A673 (cell line): ENCODE results near the gene CEACAM21. TPM values are rescaled to one million over a fixed set of nuclear protein-coding genes. Genes with fewer than 3 reads are reported as not detected.

Experiments used
- BruUV-seq: library from RNA; stranded (reverse); fragments of 400-500 nt; replicated peaks from 2 replicates; lab custom pipeline; 2021; lab: Mats Ljungman, UMichigan
- CTCF ChIA-PET: fragments of 300-600 bp; sonication (Branson Sonifier 250); formaldehyde crosslinking; loops from one replicate; lab custom pipeline; 2022; ENCODE audit warnings: antibody characterized with exemption; lab: Charles Lee
- POLR2A ChIA-PET: fragments of 300-600 bp; sonication (Branson Sonifier 250); formaldehyde crosslinking; loops from one replicate; lab custom pipeline; 2022; ENCODE audit warnings: antibody characterized with exemption; ENCODE audit not compliant: low non-redundant PET; lab: Charles Lee
- DNase-seq: peaks from one replicate; pipeline ENCODE4 v3.0.0-alpha.2; 2015; ENCODE audit warnings: low spot score
- H3K27ac ChIP-seq: fragments of 200-600 bp; sonication (generic); 2 replicates; pipeline ENCODE4 v1.5.1; 2016; ENCODE audit warnings: mixed run types, low read depth, mild to moderate bottlenecking, mixed read lengths, antibody characterized with exemption, low read length; ENCODE audit not compliant: poor library complexity, severe bottlenecking
- H3K27me3 ChIP-seq: fragments of 200-600 bp; sonication (generic); replicated peaks from 2 replicates; pipeline ENCODE4 v1.6.1; 2017; ENCODE audit warnings: mixed run types, low read depth, mild to moderate bottlenecking, mixed read lengths, antibody characterized with exemption, low read length; ENCODE audit not compliant: insufficient read depth, poor library complexity
- H3K36me3 ChIP-seq: fragments of 200-600 bp; sonication (generic); 2 replicates; pipeline ENCODE4 v1.6.1; 2016; ENCODE audit warnings: mixed run types, mild to moderate bottlenecking, mixed read lengths, antibody characterized with exemption, low read length; ENCODE audit not compliant: insufficient read depth, poor library complexity, severe bottlenecking
- H3K4me1 ChIP-seq: fragments of 200-600 bp; sonication (generic); 2 replicates; pipeline ENCODE4 v1.6.1; 2017; ENCODE audit warnings: mixed run types, mild to moderate bottlenecking, mixed read lengths, antibody characterized with exemption, low read length; ENCODE audit not compliant: insufficient read depth, poor library complexity, severe bottlenecking
- H3K4me3 ChIP-seq: fragments of 200-600 bp; sonication (generic); 2 replicates; pipeline ENCODE4 v1.5.1; 2016; ENCODE audit warnings: low read depth, mixed run types, mild to moderate bottlenecking, mixed read lengths, low read length; ENCODE audit not compliant: poor library complexity, severe bottlenecking
- H3K9me3 ChIP-seq: fragments of 200-600 bp; sonication (generic); 2 replicates; pipeline ENCODE4 v1.6.1; 2016; ENCODE audit warnings: mixed run types, low read depth, mild to moderate bottlenecking, mixed read lengths, antibody characterized with exemption, low read length; ENCODE audit not compliant: poor library complexity, severe bottlenecking
- CTCF ChIP-seq: fragments of 300-800, 200-600 bp; sonication (generic); conservative IDR thresholded peaks from 2 replicates; pipeline ENCODE4 v1.5.1; 2017; ENCODE audit warnings: low read depth, mild to moderate bottlenecking, antibody characterized with exemption, low read length, moderate library complexity, mixed read lengths
- EZH2 ChIP-seq: fragments of 200-600 bp; sonication (generic); IDR thresholded peaks from 2 replicates; pipeline ENCODE4 v1.6.1; 2017; ENCODE audit warnings: borderline replicate concordance, low read depth, mild to moderate bottlenecking, mixed read lengths, antibody characterized with exemption, low read length; ENCODE audit not compliant: poor library complexity, severe bottlenecking
- intact Hi-C: fragments of 100-400 bp; cut with micrococcal nuclease; formaldehyde crosslinking; loops from one replicate; pipeline ENCODE4 v1.10.0; 2022; ENCODE audit not compliant: unreplicated experiment
- total RNA-seq: library from RNA; stranded (reverse); gene quantifications from 2 replicates; pipeline ENCODE4 v1.2.3, GENCODE V29; 2021

CEACAM21 gene
- total RNA-seq, 1 experiment from 2014 or later: 4.3 TPM

- peaks cover 21% of the 10 kb centered on the region for H3K27me3 ChIP-seq
- POLR2A ChIA-PET: no interaction called here
Observed at GRCh38 chr19:41529484-41530183, 46.3 kb upstream of the CEACAM21 start.

GRCh38 chr19:41530184-41530534 lies 45.8 kb upstream of the CEACAM21 start:
- ChIA-PET POLR2A (interaction anchor here (0.7 to 1.4 kb wide), 2 partner anchors 83 to 91 kb away, joined by 4 to 6 read pairs; partner anchors contain the start of gene DMAC2), CTCF (no interaction called here)
- TF ChIP-seq CTCF (no peak), EZH2 (no peak)
- no peak for DNase-seq
- Histone ChIP-seq H3K36me3 (no peaks in the 10 kb centered on the region), H3K4me3 (no peak overlapping the region), H3K9me3 (no peaks in the 10 kb centered on the region), H3K27me3 (peaks cover 16% of the 10 kb centered on the region), H3K4me1 (peaks cover 10% of the 10 kb centered on the region), H3K27ac (no peak overlapping the region)
- intact Hi-C loops: no loop called here
- BruUV-seq: no TSS peak

More at GRCh38 chr19:41529484-41530183, 46.3 kb upstream of the CEACAM21 start:
- TF ChIP-seq EZH2: no peak
- no peak for TF ChIP-seq CTCF
- intact Hi-C loops: no loop called here
- Histone ChIP-seq H3K4me1 (peaks cover 10% of the 10 kb centered on the region), H3K4me3 (no peak overlapping the region), H3K9me3 (no peaks in the 10 kb centered on the region), H3K36me3 (no peaks in the 10 kb centered on the region), H3K27ac (no peak overlapping the region)
- CTCF ChIA-PET: interaction anchor here (0.6 kb wide), 1 partner anchor 365 kb away, joined by 4 read pairs; no protein-coding TSS in a partner anchor
- BruUV-seq: no TSS peak
- DNase-seq: no peak

- peaks cover 9% of the 10 kb centered on the region for H3K27me3 ChIP-seq
- no peaks in the 10 kb centered on the region for H3K36me3 ChIP-seq
- H3K4me3 ChIP-seq: peak overlapping the region; percentile 2
- TF ChIP-seq EZH2: no peak
- no peak for TF ChIP-seq CTCF
- ChIA-PET POLR2A (interaction anchor here (0.7 to 1.4 kb wide), 2 partner anchors 82 to 91 kb away, joined by 4 to 6 read pairs; partner anchors contain the start of gene DMAC2), CTCF (interaction anchor here (2.2 kb wide), 1 partner anchor 33 kb away, joined by 10 read pairs; no protein-coding TSS in a partner anchor)
- peak overlapping the region; percentile 61 for H3K27ac ChIP-seq
- intact Hi-C loops: no loop called here
- H3K4me1 ChIP-seq: peaks cover 10% of the 10 kb centered on the region
- peak; percentile 61 for DNase-seq
- H3K9me3 ChIP-seq: no peaks in the 10 kb centered on the region
- BruUV-seq: TSS peak; percentile 92
Observed at GRCh38 chr19:41530761-41531301, 45.1 kb upstream of the CEACAM21 start.
